Endometrial microvascular endothelial cells (primary cell): ENCODE data around the gene LRTM2. TPM values are rescaled to one million over a fixed set of nuclear protein-coding genes. Genes with fewer than 3 reads are reported as not detected.

ENCODE experiments used
- in situ Hi-C: cut with HindIII; loops from 2 replicates; pipeline ENCODE4 v1.10.0; 2017; ENCODE audit warnings: low sequenced_read_pairs, low pct_unique_long_range_greater_than_20kb; ENCODE audit errors: inconsistent ontology term
- total RNA-seq: library from RNA; depleted of rRNA; stranded (reverse); fragments of >200 nt; gene quantifications from one replicate; pipeline ENCODE4 v1.2.3, GENCODE V29; 2015; ENCODE audit errors: inconsistent ontology term

LRTM2 gene
- total RNA-seq, 1 donor from 2014 or later = not detected

GRCh38 chr12:1808036-1808797 is 12.1 kb upstream of the LRTM2 start:
- in situ Hi-C loops = loop anchor here (25.0 kb wide), 1 partner anchor 129 kb away; no protein-coding TSS in a partner anchor

- in situ Hi-C loops = loop anchor here (25.0 kb wide), 1 partner anchor 128 kb away; no protein-coding TSS in a partner anchor
Measured at GRCh38 chr12:1808798-1809480, 11.4 kb upstream of the LRTM2 start.

GRCh38 chr12:1809591-1810190 is 10.7 kb upstream of the LRTM2 start:
- in situ Hi-C loops = loop anchor here (25.0 kb wide), 1 partner anchor 128 kb away; no protein-coding TSS in a partner anchor

GRCh38 chr12:1810201-1810930 is 10.0 kb upstream of the LRTM2 start:
- in situ Hi-C loops = loop anchor here (25.0 kb wide), 1 partner anchor 127 kb away; no protein-coding TSS in a partner anchor

DNA sequence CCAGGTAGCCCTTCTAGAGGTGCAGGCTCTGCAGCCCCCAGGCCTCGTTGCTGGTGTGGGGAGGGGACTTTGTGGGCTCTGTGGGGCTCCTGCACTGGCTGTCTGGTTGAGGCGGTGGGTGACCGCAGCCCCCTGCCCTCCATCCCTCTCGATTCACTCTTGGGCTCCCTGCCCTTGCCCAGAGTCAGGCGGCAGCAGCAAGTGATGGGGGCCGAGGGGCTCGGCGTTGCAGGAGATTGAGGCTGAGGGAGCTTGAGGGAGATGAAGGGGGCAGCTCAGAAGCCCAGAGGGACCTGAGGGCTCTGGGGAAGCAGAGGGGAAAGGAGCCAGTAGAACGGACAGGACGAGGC is 9.5 kb upstream of the LRTM2 start:
- in situ Hi-C loops = loop anchor here (25.0 kb wide), 1 partner anchor 126 kb away; no protein-coding TSS in a partner anchor

DNA sequence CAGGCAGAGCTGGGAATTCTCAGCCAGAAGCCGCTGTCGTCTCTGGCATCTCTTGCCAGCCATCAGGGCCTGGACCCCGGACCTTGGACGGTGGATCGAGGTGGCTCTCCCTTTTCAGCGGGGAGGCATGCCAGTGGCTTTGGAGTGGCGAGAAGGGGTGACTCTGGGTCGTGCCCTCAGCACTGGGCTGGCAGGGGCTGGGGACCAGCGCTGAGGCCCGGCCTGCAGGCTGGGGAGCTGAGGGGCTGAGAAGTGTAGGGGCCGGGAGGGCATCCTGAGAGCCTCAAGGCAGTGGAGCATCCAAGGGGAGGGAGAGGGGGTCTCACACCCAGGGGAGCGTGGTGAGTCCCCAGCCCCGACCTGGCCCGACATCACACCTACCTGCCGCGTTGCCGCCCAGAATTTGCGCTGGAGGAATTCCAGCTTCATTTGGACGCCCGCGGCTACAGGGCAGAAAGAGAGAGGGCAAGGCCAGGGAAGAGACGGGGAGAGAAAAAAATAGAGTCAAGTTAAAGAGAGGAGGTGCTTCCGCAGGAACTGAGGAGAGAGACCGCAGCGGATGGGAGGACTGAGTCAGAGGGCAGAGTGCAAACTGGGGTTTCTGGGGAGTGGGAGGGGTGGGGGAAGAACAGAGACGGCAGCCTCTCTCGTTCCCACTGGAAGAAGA is 9.0 kb upstream of the LRTM2 start:
- in situ Hi-C loops = loop anchor here (25.0 kb wide), 1 partner anchor 126 kb away; no protein-coding TSS in a partner anchor

DNA sequence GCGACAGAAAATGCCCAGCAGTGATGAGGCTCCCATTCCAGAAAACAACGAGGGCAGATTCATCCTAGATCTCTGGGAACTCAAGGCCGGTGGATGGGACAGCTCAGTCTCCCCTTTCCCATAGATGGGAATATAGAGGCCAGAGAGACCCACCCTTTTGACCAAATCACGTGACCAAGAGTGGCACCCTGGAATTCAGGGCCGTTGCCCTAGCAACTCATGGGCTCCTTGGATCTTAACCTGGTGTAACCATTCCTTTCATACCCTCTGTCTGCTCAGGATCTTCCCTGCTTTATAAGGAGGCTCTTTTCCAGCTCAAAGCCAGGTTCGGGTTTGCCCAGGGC is 8.4 kb upstream of the LRTM2 start:
- in situ Hi-C loops = loop anchor here (25.0 kb wide), 1 partner anchor 125 kb away; no protein-coding TSS in a partner anchor

DNA sequence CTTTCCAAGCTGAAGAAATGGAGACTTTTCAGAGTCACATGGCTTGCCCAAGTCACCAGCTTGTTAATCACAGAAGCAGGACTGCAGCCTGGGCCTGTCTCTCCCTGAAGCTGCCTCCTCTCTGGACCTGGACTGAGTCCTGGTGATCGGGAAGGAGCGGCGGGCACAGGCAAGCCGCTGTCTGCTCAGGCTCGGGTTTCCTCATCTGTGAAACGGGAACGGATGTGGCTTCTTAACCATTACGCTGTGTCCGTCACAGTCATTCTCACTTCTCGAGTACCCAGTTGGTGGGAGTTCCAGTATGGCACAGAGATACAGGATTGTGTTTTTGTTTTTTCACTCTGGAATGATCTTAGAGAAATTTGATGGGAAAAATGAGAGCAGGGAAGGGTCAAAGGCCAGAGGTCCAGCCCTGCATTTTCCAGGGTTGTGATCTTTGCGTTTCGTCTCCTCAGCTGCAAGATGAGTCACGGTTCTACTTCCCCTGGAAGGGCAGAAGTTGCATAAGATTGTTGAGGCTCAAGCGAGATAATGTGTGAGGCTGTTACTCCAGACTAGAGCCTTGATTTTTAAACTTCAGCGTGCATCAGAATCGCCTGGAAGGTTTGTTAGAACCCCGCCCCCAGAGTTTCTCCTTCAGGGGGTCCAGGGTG is 7.6 kb upstream of the LRTM2 start:
- in situ Hi-C loops = loop anchor here (25.0 kb wide), 1 partner anchor 125 kb away; no protein-coding TSS in a partner anchor

GRCh38 chr12:1814266-1814665 is 6.1 kb upstream of the LRTM2 start:
- in situ Hi-C loops = loop anchor here (25.0 kb wide), 1 partner anchor 123 kb away; no protein-coding TSS in a partner anchor

GRCh38 chr12:1815108-1815507 is 5.3 kb upstream of the LRTM2 start:
- in situ Hi-C loops = loop anchor here (25.0 kb wide), 1 partner anchor 122 kb away; no protein-coding TSS in a partner anchor

- in situ Hi-C loops = loop anchor here (25.0 kb wide), 1 partner anchor 121 kb away; no protein-coding TSS in a partner anchor
Measured at GRCh38 chr12:1815814-1816729, 4.3 kb upstream of the LRTM2 start.

GRCh38 chr12:1816730-1817348 is 3.5 kb upstream of the LRTM2 start:
- in situ Hi-C loops = loop anchor here (25.0 kb wide), 1 partner anchor 120 kb away; no protein-coding TSS in a partner anchor

DNA sequence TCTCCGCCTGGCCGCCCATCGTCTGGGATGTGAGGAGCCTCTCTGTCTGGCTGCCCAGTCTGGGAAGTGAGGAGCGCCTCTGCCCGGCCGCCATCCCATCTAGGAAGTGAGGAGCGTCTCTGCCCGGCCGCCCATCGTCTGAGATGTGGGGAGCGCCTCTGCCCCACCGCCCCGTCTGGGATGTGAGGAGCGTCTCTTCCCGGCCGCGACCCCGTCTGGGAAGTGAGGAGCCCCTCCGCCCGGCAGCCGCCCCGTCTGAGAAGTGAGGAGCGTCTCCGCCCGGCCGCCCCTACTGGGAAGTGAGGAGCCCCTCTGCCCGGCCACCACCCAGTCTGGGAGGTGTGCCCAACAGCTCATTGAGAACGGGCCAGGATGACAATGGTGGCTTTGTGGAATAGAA is 2.4 kb upstream of the LRTM2 start:
- in situ Hi-C loops = loop anchor here (25.0 kb wide), 1 partner anchor 119 kb away; no protein-coding TSS in a partner anchor

- in situ Hi-C loops = loop anchor here (25.0 kb wide), 1 partner anchor 118 kb away; no protein-coding TSS in a partner anchor
Measured at GRCh38 chr12:1819050-1819449, 1.3 kb upstream of the LRTM2 start.

DNA sequence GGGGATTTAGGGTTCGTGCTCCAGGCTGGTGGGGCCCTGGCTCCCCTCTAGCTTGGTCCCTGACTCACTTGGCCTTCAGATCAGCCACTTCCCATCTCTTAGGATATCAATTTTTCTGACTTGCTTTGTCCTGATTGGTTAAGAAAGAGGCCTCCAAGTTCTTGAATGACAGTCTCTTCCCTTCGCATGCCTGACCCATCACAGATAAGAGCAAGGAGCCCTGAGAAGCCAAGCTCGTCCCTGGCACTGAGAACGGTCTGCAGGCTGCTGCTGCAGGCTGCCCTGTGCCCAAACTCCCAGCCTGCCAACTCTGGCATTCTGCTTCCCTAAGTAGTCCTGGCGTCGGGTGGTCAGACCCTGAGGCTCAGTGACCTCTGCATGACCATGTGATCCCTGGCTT is 794 bp upstream of the LRTM2 start:
- in situ Hi-C loops = loop anchor here (25.0 kb wide), 1 partner anchor 118 kb away; no protein-coding TSS in a partner anchor

DNA sequence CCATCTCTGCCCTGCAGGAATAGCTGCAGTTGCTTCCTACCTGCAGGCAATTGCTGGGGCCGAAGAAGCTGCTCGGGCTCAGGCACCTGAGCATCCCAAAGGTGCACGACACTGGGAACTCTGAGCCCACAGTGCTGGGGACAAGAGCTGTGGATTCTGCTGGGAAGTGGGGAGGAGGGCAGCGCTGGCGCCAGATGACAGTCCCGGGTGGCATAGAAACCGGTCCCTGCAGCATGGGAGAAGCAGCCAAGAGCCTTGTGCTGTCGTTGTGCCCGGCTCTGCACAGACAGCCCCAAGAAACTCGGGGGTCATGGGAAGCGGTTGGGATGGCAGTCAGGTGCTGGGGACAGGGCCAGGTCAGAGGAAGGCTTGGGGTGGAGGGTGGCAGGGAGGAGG is 529 bp downstream of the LRTM2 start:
- in situ Hi-C loops = loop anchor here (25.0 kb wide), 1 partner anchor 116 kb away; no protein-coding TSS in a partner anchor
